Left kidney (tissue), 2 donors: ENCODE data around the gene SOCS1. TPM values are rescaled to one million over a fixed set of nuclear protein-coding genes. Genes with fewer than 3 reads are reported as not detected.
"Not testable (repeated sequence)": the region's sequence is repeated elsewhere in the genome, so short reads cannot be mapped to it uniquely, and the experiment has no call there.

Experiments
- DNase-seq: peaks from one replicate; pipeline ENCODE4 v3.0.0-alpha.2; 2013
- polyA plus RNA-seq: library from polyadenylated mRNA; unstranded; fragments of 120-200 nt; gene quantifications from one replicate; pipeline ENCODE4 v1.2.1, GENCODE V29; 2013; ENCODE audit not compliant: insufficient read length

The SOCS1 gene
- polyA plus RNA-seq, 1 donor = 4.0 TPM

GRCh38 chr16:11225677-11226549, 30.1 kb downstream of the SOCS1 start:
- no peak for DNase-seq

- DNase-seq = no peak
Measured at GRCh38 chr16:11224894-11225676, 30.9 kb downstream of the SOCS1 start.

DNA sequence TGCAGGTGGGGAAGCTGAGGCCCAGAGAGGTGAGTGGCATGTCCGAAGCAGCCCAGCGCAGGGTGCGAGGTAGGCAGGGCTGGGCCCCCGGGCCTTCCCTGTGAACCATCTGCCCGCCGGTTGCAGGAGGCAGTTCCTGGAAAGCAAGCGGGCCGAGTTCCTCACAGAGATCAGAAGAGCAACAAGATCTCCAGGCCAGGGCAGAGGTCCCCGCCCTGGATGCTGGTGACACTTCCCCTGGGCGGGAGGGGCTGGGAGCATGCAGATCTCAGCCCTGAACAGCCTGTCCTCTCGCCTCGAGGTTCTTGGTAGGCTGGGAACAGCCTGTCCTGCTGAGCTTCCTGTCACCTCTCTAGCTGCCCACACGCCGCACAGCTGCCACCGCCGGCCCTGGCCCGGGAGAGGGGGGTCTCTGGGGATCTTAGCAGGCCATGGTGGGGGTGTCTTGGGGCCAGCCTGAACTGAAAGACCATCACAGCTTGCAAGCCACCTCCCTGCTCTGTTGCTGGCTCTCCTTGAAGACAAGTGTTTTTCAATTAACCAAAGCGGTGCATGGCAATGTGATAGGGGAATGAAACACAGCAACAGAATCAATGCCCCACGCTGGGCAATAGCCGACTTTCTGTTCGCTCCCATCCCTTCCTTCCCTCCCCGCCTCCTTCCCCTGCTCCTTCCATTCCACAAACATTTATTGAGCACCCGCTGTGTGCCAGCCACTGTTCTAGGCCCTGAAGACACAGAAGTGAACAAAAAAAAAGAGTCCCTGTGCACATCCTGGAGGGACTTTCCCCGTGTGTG, 31.7 kb downstream of the SOCS1 start:
- DNase-seq = no peak

DNA sequence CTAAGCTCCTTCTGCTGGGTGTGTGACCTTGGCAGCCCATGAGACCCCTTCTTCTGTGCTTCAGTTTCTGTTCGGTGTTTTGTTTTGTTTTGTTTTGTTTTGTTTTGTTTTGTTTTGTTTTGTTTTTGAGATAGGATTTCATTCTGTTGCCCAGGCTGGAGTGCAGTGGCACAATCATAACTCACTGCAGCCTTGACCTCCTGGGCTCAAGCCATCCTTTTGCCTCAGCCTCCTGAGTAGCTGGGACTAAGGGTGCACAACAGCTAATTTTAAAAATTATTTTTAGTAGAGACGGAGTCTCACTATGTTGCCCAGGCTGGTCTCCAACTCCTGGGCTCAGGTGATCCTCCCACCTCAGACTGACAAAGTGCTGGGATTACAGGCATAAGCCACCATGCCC, 35.5 kb downstream of the SOCS1 start:
- not testable (repeated sequence) for DNase-seq

- DNase-seq = no peak
Measured at GRCh38 chr16:11219178-11219577, 36.8 kb downstream of the SOCS1 start.

- no peak for DNase-seq
Measured at GRCh38 chr16:11218604-11218962, 37.4 kb downstream of the SOCS1 start.

- DNase-seq = no peak
Measured at GRCh38 chr16:11217651-11218603, 38.1 kb downstream of the SOCS1 start.

- DNase-seq = no peak
Measured at GRCh38 chr16:11215935-11216556, 40.0 kb downstream of the SOCS1 start.

- no peak for DNase-seq
Measured at GRCh38 chr16:11213799-11214198, 42.2 kb downstream of the SOCS1 start.

GRCh38 chr16:11213373-11213772, 42.6 kb downstream of the SOCS1 start:
- DNase-seq = no peak

DNA sequence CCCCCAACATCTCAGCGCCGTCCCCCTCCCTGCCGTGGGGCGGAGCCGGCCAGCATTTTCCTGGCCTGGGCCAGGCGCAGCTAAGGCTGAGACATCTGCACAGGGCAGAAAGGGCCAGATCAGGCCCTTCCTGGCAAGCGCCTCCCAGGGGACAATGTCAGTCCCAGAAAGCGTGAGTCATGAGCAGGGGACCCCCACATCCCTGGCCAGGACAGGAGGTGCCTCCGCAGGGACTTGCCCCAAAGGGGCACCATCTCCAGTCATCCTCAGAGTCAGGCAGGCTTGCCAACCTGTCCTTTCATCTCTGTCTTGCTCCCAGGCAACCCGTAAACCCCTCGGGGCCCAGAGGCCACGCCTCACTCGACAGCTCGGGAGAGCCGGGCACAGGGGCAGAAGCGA, 43.2 kb downstream of the SOCS1 start:
- no peak for DNase-seq

- DNase-seq = no peak
Measured at GRCh38 chr16:11211977-11212797, 43.8 kb downstream of the SOCS1 start.

- DNase-seq = no peak
Measured at GRCh38 chr16:11211061-11211976, 44.7 kb downstream of the SOCS1 start.

- no peak for DNase-seq
Measured at GRCh38 chr16:11210260-11210659, 45.7 kb downstream of the SOCS1 start.

DNA sequence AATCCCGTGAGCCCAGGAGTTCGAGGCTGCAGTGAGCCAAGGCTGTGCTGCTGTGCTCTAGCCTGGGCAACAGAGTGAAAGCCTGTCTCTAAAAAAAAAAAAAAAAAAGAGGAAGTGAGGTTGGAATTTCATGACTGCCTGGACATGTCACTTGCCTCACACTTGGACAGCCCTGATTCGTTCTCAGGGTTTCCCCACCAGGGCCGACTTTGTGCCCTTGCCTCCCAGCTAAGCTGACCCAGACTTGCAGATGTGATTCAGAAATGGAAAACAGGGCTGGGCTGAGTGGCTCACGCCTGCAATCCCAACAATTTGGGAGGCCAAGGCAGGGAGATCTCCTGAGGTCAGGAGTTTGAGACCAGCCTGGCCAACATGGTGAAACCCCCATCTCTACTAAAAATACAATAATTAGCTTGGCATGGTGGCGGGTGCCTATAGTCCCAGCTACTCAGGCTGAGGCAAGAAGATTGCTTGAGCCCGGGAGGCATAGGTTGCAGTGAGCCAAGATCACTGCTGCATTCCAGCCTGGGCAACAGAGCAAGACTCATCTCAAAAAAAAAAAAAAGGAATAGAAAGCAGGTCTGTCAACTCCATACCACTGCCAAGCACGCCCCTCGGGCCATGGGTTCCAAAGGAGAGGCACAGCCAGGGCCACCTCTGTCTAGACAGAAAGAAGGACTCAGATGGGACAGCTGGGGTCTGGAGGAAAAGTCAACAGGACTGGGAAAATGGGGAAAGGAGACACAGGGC, 46.9 kb downstream of the SOCS1 start:
- DNase-seq = no peak

- no peak for DNase-seq
Measured at GRCh38 chr16:11207646-11208045, 48.4 kb downstream of the SOCS1 start.

- no peak for DNase-seq
Measured at GRCh38 chr16:11205754-11206581, 50.0 kb downstream of the SOCS1 start.
